Measurements from ENCODE around the gene CPEB1.

The CPEB1 gene

DNA sequence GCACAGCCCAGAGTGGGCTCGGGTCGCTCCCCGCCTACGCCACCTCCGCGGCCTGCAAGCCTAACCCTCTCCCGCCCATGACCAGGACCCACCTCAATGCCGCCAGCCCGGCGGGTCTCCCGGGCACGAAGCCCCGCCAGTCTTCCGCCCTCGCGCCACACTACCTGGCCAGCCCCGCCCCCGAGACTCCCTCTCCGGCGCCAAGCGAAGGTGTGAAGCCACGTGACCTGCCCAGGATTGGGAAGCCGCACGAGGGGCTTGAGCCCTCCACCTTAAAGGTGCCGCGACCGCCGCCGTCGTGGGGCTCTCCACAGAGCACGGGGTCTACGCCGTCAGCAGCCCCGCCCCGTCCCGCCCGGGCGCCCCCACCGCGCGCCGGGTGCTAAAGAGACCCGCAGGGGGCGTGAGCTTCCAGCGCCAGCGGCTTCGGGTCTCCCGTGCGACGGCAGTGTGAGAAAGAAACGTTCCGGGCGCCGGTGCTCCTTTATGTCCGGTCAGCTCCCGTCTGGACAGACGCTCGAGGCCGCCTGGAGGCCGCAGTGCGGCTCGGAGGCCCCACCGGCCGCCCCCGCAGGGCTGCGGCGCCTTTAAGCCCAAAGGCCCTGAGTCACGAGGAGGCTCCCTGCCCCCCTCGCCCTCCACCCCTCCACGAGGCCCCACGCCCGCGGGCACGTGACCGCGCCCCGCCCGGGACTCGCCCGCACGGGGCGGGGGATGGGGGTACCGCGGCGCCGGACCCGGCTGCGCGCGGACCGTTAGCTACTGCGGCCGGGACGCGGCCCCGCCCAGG, at the start of gene CPEB1:
CPEB1 (minus strand) TSS at position 319 of the 790 bp plus-strand sequence. CDS start 18,904 bp downstream, outside the sequence.
- no peak within 1 kb of the TSS for H3K27ac ChIP-seq (ENCODE audit: low read length)
- peak within 1 kb of the TSS in 1 of 2 donors; percentile 74 for H3K4me3 ChIP-seq (ENCODE audit: low read depth in 1 of 2, low read length in 2 of 2)
- H3K27me3 ChIP-seq (ENCODE audit: low read depth, low read length), result peaks cover 18% of the 10 kb centered on the region
- H3K4me1 ChIP-seq (ENCODE audit: control insufficient read depth in 1 of 2, insufficient read depth in 2 of 2, low read length in 2 of 2), result peaks cover 0 to 15% of the 10 kb centered on the region in 2 donors
- H3K9me3 ChIP-seq (ENCODE audit: control insufficient read depth in 1 of 2, low read length in 2 of 2), result no peaks in the 10 kb centered on the region
- no peaks in the 10 kb centered on the region for H3K36me3 ChIP-seq (ENCODE audit: control insufficient read depth in 1 of 2, insufficient read depth in 2 of 2, low read length in 2 of 2)

- H3K4me1 ChIP-seq (ENCODE audit: control insufficient read depth in 1 of 2, insufficient read depth in 2 of 2, low read length in 2 of 2), result no peaks in the 10 kb centered on the region
- H3K9me3 ChIP-seq (ENCODE audit: control insufficient read depth in 1 of 2, low read length in 2 of 2), result no peaks in the 10 kb centered on the region
These were observed 45.0 kb upstream of the CPEB1 start for GRCh38 chr15:82692171-82692570.

DNA sequence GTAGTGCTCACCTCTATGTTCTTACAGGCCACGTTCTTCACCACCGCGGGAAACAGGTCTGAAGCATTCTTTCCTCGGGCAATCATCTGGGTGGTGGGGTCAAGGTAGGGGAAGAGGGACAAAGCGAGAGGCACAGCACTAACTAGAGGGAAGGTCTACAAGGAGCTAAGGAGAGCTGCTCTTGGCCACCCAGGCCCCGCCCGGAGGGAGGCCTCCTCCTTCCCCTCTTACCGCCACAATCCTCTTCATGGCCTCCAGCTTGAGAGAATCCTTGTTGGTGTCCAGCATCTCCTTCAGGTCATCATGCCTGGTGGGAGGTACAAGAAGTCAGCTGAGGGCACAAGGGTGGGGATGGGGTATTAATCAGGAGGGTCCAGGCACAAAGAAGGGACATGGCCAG, 42.0 kb upstream of the CPEB1 start:
- H3K27ac ChIP-seq (ENCODE audit: low read length), result no peak overlapping the region
- no peaks in the 10 kb centered on the region for H3K27me3 ChIP-seq (ENCODE audit: low read depth, low read length)
- H3K4me3 ChIP-seq (ENCODE audit: low read depth in 1 of 2, low read length in 2 of 2), result no peak overlapping the region
- no peaks in the 10 kb centered on the region for H3K36me3 ChIP-seq (ENCODE audit: control insufficient read depth in 1 of 2, insufficient read depth in 2 of 2, low read length in 2 of 2)
- H3K4me1 ChIP-seq (ENCODE audit: control insufficient read depth in 1 of 2, insufficient read depth in 2 of 2, low read length in 2 of 2), result no peaks in the 10 kb centered on the region
- H3K9me3 ChIP-seq (ENCODE audit: control insufficient read depth in 1 of 2, low read length in 2 of 2), result no peaks in the 10 kb centered on the region

More at GRCh38 chr15:82692171-82692570, 45.0 kb upstream of the CPEB1 start:
- Histone ChIP-seq H3K27me3 (ENCODE audit: low read depth, low read length) (no peaks in the 10 kb centered on the region), H3K36me3 (ENCODE audit: control insufficient read depth in 1 of 2, insufficient read depth in 2 of 2, low read length in 2 of 2) (no peaks in the 10 kb centered on the region), H3K27ac (ENCODE audit: low read length) (no peak overlapping the region), H3K4me3 (ENCODE audit: low read depth in 1 of 2, low read length in 2 of 2) (no peak overlapping the region)

DNA sequence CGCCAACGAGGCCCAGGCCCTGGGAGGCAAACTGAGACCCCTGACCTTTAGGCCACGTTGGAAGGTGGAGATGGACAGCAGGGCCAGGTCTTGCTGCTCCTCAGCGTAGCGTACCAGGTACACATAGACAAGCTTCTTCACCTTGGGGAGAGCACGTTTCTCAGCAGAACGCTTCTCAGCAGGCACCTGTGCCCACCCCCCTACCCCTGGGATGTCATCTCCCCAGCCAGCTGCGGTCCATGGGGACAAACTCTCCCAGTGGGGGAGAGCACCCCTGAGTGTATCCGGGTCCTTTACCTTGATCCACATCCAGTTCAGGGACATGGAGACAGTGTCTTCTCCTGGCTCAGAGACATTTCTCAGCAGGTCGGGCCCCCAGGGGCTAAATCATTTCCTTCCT, 41.5 kb upstream of the CPEB1 start:
- Histone ChIP-seq H3K4me1 (ENCODE audit: control insufficient read depth in 1 of 2, insufficient read depth in 2 of 2, low read length in 2 of 2) (no peaks in the 10 kb centered on the region), H3K27me3 (ENCODE audit: low read depth, low read length) (no peaks in the 10 kb centered on the region), H3K9me3 (ENCODE audit: control insufficient read depth in 1 of 2, low read length in 2 of 2) (no peaks in the 10 kb centered on the region), H3K4me3 (ENCODE audit: low read depth in 1 of 2, low read length in 2 of 2) (no peak overlapping the region), H3K27ac (ENCODE audit: low read length) (no peak overlapping the region), H3K36me3 (ENCODE audit: control insufficient read depth in 1 of 2, insufficient read depth in 2 of 2, low read length in 2 of 2) (no peaks in the 10 kb centered on the region)

DNA sequence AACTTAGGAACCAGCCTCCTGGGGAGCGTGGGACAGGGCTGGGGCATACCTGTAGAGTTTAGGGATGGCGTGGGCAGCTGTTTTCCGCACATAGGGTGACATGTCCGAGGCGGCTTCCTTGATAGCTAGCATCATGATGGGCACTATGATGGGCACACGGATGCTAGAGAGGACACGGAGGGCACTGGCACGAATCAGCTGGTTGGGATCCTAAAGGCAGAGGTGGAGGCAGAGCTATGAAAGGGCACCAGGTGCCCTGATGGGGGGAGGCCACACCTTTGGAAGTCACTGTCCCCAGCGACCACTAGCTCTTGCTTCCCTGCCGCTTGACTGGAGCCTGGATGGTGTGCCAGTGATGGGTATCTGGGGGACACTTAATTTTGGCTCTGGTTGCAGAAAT, 34.2 kb upstream of the CPEB1 start:
- Histone ChIP-seq H3K4me3 (ENCODE audit: low read depth in 1 of 2, low read length in 2 of 2) (no peak overlapping the region), H3K27me3 (ENCODE audit: low read depth, low read length) (peaks cover 8% of the 10 kb centered on the region), H3K36me3 (ENCODE audit: control insufficient read depth in 1 of 2, insufficient read depth in 2 of 2, low read length in 2 of 2) (no peaks in the 10 kb centered on the region), H3K27ac (ENCODE audit: low read length) (no peak overlapping the region), H3K9me3 (ENCODE audit: control insufficient read depth in 1 of 2, low read length in 2 of 2) (no peaks in the 10 kb centered on the region), H3K4me1 (ENCODE audit: control insufficient read depth in 1 of 2, insufficient read depth in 2 of 2, low read length in 2 of 2) (peaks cover 0 to 11% of the 10 kb centered on the region in 2 donors)

DNA sequence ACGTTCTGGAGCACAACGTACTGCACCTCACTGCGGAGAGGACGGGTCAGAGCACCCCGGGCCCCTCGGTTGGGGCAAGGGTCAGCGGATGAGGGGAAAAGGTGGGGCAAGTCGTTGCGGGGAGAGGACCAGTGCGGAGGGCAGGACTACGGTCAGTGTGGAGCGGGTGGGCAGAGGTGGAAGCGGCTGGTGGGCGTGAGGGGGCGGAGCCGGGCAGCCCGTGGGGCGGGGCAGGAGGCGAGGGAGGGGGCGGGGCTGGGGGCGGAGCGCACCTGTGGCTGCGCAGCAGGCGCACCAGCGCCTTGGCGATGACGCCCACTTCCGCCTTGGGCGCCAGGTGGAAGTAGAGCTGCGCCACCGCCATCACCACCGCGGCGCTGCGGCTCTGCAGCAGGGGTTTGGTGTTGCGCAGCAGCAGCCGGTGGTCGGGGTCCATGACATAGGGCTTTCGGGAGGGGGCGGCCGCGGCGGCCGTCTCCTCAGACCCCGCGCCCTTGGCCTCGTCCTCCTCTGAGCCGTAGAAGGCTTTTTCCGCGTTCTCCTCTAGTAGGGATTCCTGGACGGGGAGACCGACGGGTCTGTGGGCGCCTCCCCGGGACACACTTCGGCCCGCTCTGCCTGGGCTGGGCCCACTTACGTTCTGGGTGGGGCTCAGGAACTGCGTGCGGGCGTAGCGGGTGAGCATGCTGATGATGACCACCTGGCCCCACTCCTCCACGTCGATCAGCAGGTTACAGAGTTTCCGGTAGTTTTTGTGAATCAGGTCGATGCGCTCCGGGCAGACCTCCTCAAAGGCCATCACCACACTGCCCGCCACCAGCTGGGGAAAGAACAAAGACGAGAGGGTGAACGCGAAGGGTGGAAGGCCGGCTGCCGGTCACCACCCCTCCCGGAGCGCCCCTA, 33.3 kb upstream of the CPEB1 start:
- H3K9me3 ChIP-seq (ENCODE audit: control insufficient read depth in 1 of 2, low read length in 2 of 2), result no peaks in the 10 kb centered on the region
- no peaks in the 10 kb centered on the region for H3K36me3 ChIP-seq (ENCODE audit: control insufficient read depth in 1 of 2, insufficient read depth in 2 of 2, low read length in 2 of 2)
- H3K27me3 ChIP-seq (ENCODE audit: low read depth, low read length), result peaks cover 8% of the 10 kb centered on the region
- H3K4me3 ChIP-seq (ENCODE audit: low read depth in 1 of 2, low read length in 2 of 2), result peak overlapping the region; percentile 26 to 53
- H3K4me1 ChIP-seq (ENCODE audit: control insufficient read depth in 1 of 2, insufficient read depth in 2 of 2, low read length in 2 of 2), result peaks cover 0 to 11% of the 10 kb centered on the region in 2 donors
- no peak overlapping the region for H3K27ac ChIP-seq (ENCODE audit: low read length)

DNA sequence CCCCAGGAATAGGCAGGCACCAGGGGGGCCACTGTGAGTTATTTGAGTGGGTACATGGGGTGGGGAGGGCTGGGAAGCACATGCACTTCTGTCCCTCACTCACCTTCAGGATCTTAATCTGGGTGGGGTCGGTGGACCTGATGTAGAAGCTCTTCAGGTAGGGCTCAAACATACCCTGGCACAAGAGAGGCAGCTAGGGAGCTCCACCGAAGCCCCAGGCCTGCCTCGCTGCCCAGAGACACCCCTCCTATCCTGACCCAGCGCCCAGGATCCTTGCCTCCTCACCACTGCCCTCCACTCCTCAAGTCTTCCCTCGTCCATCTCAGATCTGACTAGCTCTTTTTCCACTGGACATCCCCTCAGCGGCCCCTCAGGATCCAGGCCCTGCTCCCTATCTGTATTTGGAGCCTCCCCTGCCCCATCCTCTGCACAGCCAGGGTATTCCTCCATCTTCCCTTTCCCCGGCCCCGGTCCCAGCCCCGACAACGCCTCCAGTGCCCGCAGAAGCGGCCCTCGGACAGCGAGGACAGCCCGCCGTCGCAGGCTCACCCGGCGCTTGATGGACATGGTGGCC, 32.5 kb upstream of the CPEB1 start:
- Histone ChIP-seq H3K36me3 (ENCODE audit: control insufficient read depth in 1 of 2, insufficient read depth in 2 of 2, low read length in 2 of 2) (no peaks in the 10 kb centered on the region), H3K4me3 (ENCODE audit: low read depth in 1 of 2, low read length in 2 of 2) (peak overlapping the region in 1 of 2 donors; percentile 19), H3K27ac (ENCODE audit: low read length) (no peak overlapping the region)

DNA sequence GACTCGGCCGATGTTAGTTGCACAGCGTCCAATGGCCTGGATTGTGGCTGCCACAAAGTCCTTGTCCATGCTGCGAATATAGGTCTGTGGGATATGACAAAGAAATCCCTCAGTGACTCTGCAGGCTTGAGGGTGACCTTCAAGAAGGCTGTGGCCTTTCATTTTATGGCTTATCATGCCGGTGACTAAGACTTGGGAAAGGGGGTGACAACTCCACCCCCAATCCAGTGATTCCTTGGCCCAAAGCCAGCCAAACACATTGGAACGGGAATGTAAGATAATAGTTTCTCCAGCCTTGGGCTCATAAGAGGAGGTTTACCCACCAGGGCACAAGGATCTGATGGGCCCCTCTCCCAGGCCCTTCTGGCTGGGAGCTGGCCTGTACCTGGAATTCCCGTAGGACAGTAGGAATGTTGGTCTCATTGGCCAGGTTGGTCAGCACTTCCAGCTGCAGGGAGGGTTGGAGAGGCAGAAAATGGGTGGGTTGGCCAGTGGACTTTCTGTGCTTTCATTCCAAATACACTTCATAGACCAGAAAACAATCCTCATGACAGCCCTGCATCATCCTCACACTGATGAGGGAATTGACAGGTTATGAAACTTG, 30.7 kb upstream of the CPEB1 start:
- H3K27me3 ChIP-seq (ENCODE audit: low read depth, low read length), result peaks cover 8% of the 10 kb centered on the region
- H3K4me3 ChIP-seq (ENCODE audit: low read depth in 1 of 2, low read length in 2 of 2), result no peak overlapping the region
- no peaks in the 10 kb centered on the region for H3K9me3 ChIP-seq (ENCODE audit: control insufficient read depth in 1 of 2, low read length in 2 of 2)
- no peaks in the 10 kb centered on the region for H3K36me3 ChIP-seq (ENCODE audit: control insufficient read depth in 1 of 2, insufficient read depth in 2 of 2, low read length in 2 of 2)
- H3K4me1 ChIP-seq (ENCODE audit: control insufficient read depth in 1 of 2, insufficient read depth in 2 of 2, low read length in 2 of 2), result peaks cover 0 to 11% of the 10 kb centered on the region in 2 donors
- H3K27ac ChIP-seq (ENCODE audit: low read length), result no peak overlapping the region

More for the DNA sequence above, 32.5 kb upstream of the CPEB1 start:
- Histone ChIP-seq H3K9me3 (ENCODE audit: control insufficient read depth in 1 of 2, low read length in 2 of 2) (no peaks in the 10 kb centered on the region), H3K27me3 (ENCODE audit: low read depth, low read length) (peaks cover 8% of the 10 kb centered on the region), H3K4me1 (ENCODE audit: control insufficient read depth in 1 of 2, insufficient read depth in 2 of 2, low read length in 2 of 2) (peaks cover 0 to 11% of the 10 kb centered on the region in 2 donors)

- H3K9me3 ChIP-seq (ENCODE audit: control insufficient read depth in 1 of 2, low read length in 2 of 2), result no peaks in the 10 kb centered on the region
- H3K36me3 ChIP-seq (ENCODE audit: control insufficient read depth in 1 of 2, insufficient read depth in 2 of 2, low read length in 2 of 2), result no peaks in the 10 kb centered on the region
- no peak overlapping the region for H3K4me3 ChIP-seq (ENCODE audit: low read depth in 1 of 2, low read length in 2 of 2)
- H3K27ac ChIP-seq (ENCODE audit: low read length), result no peak overlapping the region
- no peaks in the 10 kb centered on the region for H3K27me3 ChIP-seq (ENCODE audit: low read depth, low read length)
- H3K4me1 ChIP-seq (ENCODE audit: control insufficient read depth in 1 of 2, insufficient read depth in 2 of 2, low read length in 2 of 2), result peaks cover 0 to under 1% of the 10 kb centered on the region in 2 donors
These were observed 27.7 kb upstream of the CPEB1 start for GRCh38 chr15:82674873-82675272.

DNA sequence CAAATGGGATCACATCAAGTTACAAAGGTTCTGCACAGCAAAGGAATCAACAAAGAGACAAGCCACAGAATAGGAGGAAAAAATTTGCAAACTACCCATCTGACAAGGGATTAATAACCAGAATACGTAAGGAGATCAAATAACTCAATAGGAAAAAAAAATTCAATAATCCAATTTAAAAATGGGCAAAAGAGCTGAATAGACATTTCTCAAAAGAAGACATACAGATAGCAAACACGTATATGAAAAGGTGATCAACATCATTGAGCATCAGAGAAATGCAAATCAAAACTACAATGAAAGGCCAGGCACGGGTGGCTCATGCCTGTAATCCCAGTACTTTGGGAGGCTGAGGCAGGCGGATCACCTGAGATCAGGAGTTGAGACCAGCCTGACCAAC, 23.5 kb upstream of the CPEB1 start:
- no peaks in the 10 kb centered on the region for H3K27me3 ChIP-seq (ENCODE audit: low read depth, low read length)
- no peaks in the 10 kb centered on the region for H3K4me1 ChIP-seq (ENCODE audit: control insufficient read depth in 1 of 2, insufficient read depth in 2 of 2, low read length in 2 of 2)
- H3K4me3 ChIP-seq (ENCODE audit: low read depth in 1 of 2, low read length in 2 of 2), result no peak overlapping the region
- no peaks in the 10 kb centered on the region for H3K9me3 ChIP-seq (ENCODE audit: control insufficient read depth in 1 of 2, low read length in 2 of 2)
- H3K36me3 ChIP-seq (ENCODE audit: control insufficient read depth in 1 of 2, insufficient read depth in 2 of 2, low read length in 2 of 2), result no peaks in the 10 kb centered on the region
- H3K27ac ChIP-seq (ENCODE audit: low read length), result no peak overlapping the region

GRCh38 chr15:82666606-82667005, 19.4 kb upstream of the CPEB1 start:
- Histone ChIP-seq H3K27ac (ENCODE audit: low read length) (no peak overlapping the region), H3K4me1 (ENCODE audit: control insufficient read depth in 1 of 2, insufficient read depth in 2 of 2, low read length in 2 of 2) (no peaks in the 10 kb centered on the region), H3K9me3 (ENCODE audit: control insufficient read depth in 1 of 2, low read length in 2 of 2) (no peaks in the 10 kb centered on the region), H3K4me3 (ENCODE audit: low read depth in 1 of 2, low read length in 2 of 2) (no peak overlapping the region), H3K27me3 (ENCODE audit: low read depth, low read length) (no peaks in the 10 kb centered on the region), H3K36me3 (ENCODE audit: control insufficient read depth in 1 of 2, insufficient read depth in 2 of 2, low read length in 2 of 2) (no peaks in the 10 kb centered on the region)
